Mucosa of descending colon (tissue), 3 donors: ENCODE data around the gene TMEFF2. TPM values are rescaled to one million over a fixed set of nuclear protein-coding genes. Genes with fewer than 3 reads are reported as not detected.

Experiments
- ATAC-seq: fragments of 200-7000 bp; cut with Tn5 transposase; one replicate; pipeline ENCODE4 v1.9.1; 2020; ENCODE audit warnings: mild to moderate bottlenecking, moderate library complexity
- DNase-seq, 3 donors: peaks; one replicate each; pipeline ENCODE4 v3.0.0-alpha.2; 2020
- H3K36me3 ChIP-seq: fragments of 200-600 bp; one replicate; pipeline ENCODE4 v1.8.0; 2021; ENCODE audit warnings: low read depth, mild to moderate bottlenecking
- H3K4me1 ChIP-seq: fragments of 200-600 bp; one replicate; pipeline ENCODE4 v1.8.0; 2021; ENCODE audit warnings: low read depth, mild to moderate bottlenecking
- H3K4me3 ChIP-seq: fragments of 200-600 bp; one replicate; pipeline ENCODE4 v1.8.0; 2021; ENCODE audit warnings: mild to moderate bottlenecking
- H3K9me3 ChIP-seq: fragments of 200-600 bp; one replicate; pipeline ENCODE4 v1.8.0; 2021; ENCODE audit warnings: mild to moderate bottlenecking
- CTCF ChIP-seq: fragments of 200-600 bp; IDR thresholded peaks from one replicate; pipeline ENCODE4 v1.8.0; 2022; ENCODE audit warnings: antibody characterized with exemption, mild to moderate bottlenecking
- intact Hi-C, 2 donors: fragments of 100-400 bp; cut with DNase I in 1 of 2; cut with micrococcal nuclease in 1 of 2; formaldehyde crosslinking; loops; one replicate each; pipeline versions ENCODE4 v1.11.0 to v1.11.1; 2022; cut with DNase I, micrococcal nuclease
- total RNA-seq, 3 donors: library from RNA; stranded (reverse); fragmentation: NEBNext Ultra II Directional in 2 of 3; extraction: Animal tissue kit (Norgen Biotek cat#: 25700) in 2 of 3; gene quantifications; one replicate each; pipeline versions ENCODE4 v1.2.1 to v1.2.4, GENCODE V29; 2021 to 2023
- donor health status: DM: no; HTN: no; CAD: no; lungs with moderate emphysema.
- donor health status: DM: no; HTN: no; CAD: no.
- donor health status: DM: no; HTN: yes; CAD: no.

Gene TMEFF2
- total RNA-seq, 3 donors from 2014 or later: 0.31 to 1.0 TPM; not detected in 1

DNA sequence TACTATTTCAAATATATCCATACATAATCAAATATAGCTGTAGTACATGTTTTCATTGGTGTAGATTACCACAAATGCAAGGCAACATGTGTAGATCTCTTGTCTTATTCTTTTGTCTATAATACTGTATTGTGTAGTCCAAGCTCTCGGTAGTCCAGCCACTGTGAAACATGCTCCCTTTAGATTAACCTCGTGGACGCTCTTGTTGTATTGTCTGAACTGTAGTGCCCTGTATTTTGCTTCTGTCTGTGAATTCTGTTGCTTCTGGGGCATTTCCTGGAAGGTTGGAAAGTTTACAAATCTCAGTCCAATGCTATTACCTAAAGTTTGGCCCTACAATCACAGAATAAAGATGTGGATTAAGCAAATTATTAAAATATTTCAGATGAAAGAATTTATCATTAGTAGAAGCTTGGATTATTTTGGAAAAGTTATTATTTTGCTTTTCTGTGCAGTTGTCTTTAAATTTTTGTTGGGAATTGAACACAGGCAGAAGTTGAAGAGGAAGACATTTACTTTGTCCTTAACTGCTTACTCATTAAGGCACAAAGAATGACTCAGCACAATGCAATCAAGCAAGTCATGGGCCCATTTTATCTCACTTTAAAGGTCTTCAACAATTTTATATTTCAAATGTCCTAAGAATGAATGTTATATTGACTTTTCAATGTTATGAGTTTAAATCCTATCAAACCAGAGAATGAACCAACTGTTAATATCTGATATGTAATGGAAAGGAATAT lies 244.4 kb downstream of the TMEFF2 start:
- TF ChIP-seq CTCF: no peak
- Histone ChIP-seq H3K4me3 (no peak overlapping the region), H3K36me3 (no peaks in the 10 kb centered on the region), H3K9me3 (no peaks in the 10 kb centered on the region), H3K4me1 (no peaks in the 10 kb centered on the region)
- intact Hi-C loops: no loop called here
- ATAC-seq (no peak), DNase-seq (no peak)

DNA sequence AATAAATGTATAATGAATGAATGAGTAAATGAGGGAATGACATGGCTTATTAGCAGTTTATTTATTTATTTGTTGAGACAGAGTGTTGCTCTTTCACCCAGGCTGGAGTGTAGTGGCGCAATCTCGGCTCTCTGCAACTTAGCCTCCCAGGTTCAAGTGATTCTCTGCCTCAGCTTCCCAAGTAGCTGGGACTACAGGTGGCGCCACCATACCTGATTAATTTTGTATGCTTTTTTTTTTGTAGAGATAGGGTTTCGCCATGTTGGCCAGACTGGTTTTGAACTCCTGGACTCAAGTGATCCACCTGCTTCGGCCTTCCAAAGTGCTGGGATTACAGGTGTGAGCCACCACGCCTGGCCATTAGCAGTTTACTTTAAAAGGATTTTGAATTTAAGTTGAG lies 247.5 kb downstream of the TMEFF2 start:
- Histone ChIP-seq H3K9me3 (no peaks in the 10 kb centered on the region), H3K4me1 (no peaks in the 10 kb centered on the region), H3K4me3 (no peak overlapping the region), H3K36me3 (no peaks in the 10 kb centered on the region)
- intact Hi-C loops: no loop called here
- ATAC-seq (no peak), DNase-seq (no peak)
- no peak for TF ChIP-seq CTCF

GRCh38 chr2:191946471-191947182 lies 248.1 kb downstream of the TMEFF2 start:
- DNase-seq: no peak
- intact Hi-C loops: no loop called here
- Histone ChIP-seq H3K4me1 (no peaks in the 10 kb centered on the region), H3K9me3 (no peaks in the 10 kb centered on the region), H3K4me3 (no peak overlapping the region), H3K36me3 (no peaks in the 10 kb centered on the region)
- TF ChIP-seq CTCF: no peak
- ATAC-seq: no peak

- H3K4me1 ChIP-seq: no peaks in the 10 kb centered on the region
- no peaks in the 10 kb centered on the region for H3K9me3 ChIP-seq
- no peak for TF ChIP-seq CTCF
- intact Hi-C loops: no loop called here
- DNase-seq (no peak), ATAC-seq (no peak)
- no peaks in the 10 kb centered on the region for H3K36me3 ChIP-seq
- no peak overlapping the region for H3K4me3 ChIP-seq
Observed at GRCh38 chr2:191945623-191946022, 249.1 kb downstream of the TMEFF2 start.

- no peaks in the 10 kb centered on the region for H3K36me3 ChIP-seq
- no peak for TF ChIP-seq CTCF
- ATAC-seq: no peak
- DNase-seq: no peak
- H3K9me3 ChIP-seq: no peaks in the 10 kb centered on the region
- H3K4me3 ChIP-seq: no peak overlapping the region
- H3K4me1 ChIP-seq: no peaks in the 10 kb centered on the region
- intact Hi-C loops: no loop called here
Observed at GRCh38 chr2:191942739-191943103, 252.0 kb downstream of the TMEFF2 start.
